Endothelial cell of hepatic sinusoid (primary cell): ENCODE data around the gene TBRG1.
"Not testable (repeated sequence)": the region's sequence is repeated elsewhere in the genome, so short reads cannot be mapped to it uniquely, and the experiment has no call there.

Source experiments
- in situ Hi-C: cut with HindIII; loops from 2 replicates; pipeline ENCODE4 v1.10.0; 2017; ENCODE audit warnings: low sequenced_read_pairs

TBRG1 gene, protein sequence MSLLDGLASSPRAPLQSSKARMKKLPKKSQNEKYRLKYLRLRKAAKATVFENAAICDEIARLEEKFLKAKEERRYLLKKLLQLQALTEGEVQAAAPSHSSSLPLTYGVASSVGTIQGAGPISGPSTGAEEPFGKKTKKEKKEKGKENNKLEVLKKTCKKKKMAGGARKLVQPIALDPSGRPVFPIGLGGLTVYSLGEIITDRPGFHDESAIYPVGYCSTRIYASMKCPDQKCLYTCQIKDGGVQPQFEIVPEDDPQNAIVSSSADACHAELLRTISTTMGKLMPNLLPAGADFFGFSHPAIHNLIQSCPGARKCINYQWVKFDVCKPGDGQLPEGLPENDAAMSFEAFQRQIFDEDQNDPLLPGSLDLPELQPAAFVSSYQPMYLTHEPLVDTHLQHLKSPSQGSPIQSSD

DNA sequence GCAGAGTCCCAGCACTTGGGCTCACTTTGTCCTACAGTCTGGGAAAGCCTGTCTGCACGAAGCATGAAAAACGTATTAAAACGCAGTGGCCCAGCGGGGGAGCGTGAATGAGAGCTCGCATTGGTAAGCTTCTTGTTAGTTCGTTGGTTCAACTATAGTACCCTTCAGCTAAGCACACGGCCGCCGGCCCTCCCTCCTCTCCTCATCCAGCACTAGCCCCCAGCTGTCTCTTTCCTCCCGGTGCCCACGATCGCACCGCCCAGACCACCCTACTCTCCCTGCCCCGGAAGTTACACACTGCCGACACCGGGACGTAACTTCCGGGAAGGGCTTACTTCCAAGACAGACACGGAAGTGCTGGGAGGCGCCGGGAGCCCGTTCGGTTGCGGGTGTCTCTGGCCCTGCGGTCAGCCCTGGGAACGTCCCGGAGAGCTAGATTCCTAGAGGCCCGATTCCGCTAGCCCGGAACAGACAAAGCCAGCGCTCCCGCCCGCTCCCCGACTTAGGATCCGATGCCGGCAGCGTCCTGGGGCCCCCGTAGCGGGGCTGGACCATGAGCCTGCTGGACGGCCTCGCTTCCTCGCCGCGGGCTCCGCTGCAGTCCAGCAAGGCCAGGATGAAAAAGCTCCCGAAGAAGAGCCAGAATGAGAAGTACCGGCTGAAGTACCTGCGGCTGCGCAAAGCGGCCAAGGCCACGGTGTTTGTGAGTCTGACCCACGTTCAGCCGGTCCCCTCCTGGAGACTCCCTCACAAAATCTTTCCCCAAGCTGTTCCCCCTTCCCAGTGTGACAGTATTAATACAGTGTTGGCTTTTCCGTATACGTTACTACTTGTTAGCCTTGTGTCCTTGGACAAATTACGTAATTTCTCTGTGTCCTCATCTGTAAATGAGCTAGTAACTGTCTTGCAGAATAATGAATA lies at the start of gene TBRG1:
Gene TBRG1 (plus strand): TSS at position 334 of the 921 bp plus-strand sequence. CDS start 220 bp downstream, at position 554.
- in situ Hi-C loops, result loop anchor here (5.0 kb wide), 1 partner anchor 95 kb away; no protein-coding TSS in a partner anchor

DNA sequence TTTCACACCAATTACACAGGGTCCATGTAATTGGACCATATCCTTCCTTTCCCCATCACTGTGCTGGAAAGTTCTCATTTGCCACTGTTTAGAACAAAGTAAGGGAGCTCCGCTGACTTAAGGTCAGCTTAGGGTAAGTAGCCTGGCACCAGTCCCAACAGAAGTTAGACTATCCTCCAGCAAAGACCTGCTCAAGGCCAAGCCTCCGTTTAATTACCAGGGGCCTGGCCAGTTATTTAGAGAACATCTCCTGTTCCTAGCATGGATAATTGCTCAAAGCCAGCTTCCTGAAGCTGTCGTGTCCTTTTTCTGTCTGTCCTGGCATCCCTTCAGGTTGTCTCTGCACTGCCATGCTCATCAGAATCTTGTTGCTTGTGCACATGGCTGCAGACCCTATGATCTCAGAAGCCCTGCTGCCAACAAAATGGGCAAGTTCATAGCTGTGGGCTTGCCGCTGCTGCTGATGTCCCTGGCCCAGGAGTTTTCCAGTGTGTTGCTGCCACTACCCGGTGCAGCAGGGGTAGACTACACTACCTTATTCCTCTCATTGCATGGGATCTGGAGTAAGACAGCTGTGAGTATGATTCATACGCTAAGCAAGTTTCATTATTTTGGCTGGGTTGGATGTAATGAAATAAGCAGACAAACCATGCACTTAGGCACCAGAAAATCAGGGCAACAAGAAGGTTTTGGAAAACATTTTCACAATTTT lies 44.8 kb upstream of the TBRG1 start:
- in situ Hi-C loops, result no loop called here

DNA sequence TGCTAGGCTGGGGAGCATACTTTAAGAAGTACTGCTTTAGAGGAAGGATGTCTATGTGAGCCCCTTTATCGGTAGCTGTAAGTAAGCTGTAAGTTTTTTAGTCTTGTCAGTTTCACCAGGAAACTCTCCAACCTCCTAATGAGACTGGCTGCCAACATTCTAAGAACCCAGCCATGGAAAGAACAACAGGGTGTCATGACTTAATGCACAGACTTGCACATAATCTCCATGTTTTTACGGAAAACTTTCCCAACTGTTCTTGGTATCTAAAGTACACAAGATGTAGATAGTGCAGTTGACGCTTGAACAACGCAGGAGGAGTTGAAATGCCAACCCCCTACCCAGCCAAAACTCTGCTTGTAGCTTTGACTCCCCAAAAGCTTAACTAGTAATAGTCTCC lies 43.9 kb upstream of the TBRG1 start:
- in situ Hi-C loops, result no loop called here

DNA sequence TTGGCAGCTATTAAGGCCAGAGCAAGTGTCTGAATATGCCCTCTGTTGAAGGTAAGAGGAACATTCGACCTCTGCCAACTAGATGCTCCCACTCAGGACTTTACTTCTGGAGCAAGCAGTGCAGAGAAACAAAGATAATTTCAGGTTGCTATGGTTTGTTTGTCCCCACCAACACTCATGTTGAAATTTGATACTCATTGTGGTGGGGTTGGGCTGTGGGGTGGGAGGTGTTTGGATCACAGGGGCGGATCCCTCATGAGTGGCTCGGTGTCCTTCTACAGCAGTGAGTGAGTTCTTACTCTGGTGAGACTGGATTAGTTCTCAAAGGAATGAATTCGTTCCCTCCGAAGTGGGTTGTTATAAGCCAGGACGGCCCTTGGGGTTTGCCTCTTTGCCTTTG lies 40.8 kb upstream of the TBRG1 start:
- in situ Hi-C loops, result no loop called here

DNA sequence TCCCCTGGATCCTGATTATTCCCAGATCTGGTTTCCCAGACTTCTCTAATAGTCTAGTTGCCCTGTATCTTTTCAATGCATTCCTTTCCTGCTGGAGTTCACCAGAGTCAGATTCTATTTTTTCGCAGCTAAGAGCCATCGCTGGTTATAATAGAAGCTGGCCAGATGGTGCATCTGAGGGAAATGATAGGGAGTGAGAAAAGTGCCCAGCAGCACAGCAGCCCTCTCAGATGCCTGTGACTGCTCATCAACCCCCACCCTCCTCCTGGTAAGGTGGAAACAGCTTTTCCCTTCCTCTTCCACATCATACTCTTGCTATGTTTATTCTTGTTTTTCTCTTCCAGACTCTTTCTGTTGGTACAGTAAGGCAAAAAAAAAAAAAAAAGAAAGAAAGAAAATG lies 40.1 kb upstream of the TBRG1 start:
- in situ Hi-C loops, result no loop called here

DNA sequence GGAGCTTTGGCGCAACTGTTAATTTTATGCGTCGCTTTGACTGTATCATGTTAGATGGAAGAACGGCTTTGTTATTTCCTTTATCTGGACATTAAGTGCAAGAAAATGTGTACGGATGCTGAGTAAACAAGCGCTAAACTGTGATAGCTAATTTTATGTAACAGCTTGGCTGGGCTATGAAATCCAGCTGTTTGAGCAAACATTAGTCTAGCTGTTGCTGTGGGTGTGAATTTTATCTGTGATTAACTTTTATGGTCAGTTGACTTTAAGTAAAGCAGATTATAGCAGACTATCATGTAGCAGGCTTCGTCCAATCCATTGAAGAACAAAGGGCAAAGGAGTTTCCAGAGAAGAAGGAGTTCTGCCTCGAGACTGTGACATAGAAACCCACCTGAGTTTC lies 38.9 kb upstream of the TBRG1 start:
- in situ Hi-C loops, result no loop called here

DNA sequence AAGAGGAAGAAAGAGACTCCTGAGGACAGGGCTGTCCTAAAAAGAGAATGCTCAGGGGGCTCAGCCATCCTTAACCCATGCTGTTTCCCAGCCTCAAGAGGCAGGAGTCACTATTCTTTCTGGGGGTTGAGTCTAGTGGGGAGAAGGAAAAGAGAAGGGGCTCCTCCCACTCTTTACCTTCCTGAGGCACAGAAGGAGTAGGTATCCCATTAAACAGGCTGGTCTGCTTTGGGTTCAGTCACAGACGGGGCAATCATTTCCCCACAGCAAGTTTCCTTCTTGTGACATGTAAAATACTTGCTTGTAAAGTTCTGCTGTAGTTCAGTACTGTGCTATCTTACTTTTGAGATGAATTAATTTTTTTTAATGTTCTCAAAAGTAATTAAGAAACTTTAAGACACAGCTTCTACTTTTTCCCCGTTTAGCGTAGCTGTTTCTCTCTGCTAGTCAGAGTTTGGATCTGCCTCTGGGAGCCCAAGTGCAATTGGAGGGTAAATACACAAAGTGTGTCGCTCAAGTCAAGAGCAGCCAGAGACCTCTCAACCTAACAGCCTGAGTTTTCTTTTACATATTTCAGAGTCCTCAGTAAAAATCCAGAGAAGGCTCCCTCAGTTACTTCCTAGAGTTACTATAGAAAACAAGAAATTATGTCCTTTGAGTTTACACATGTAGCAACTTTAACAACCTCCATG lies 37.8 kb upstream of the TBRG1 start:
- in situ Hi-C loops, result no loop called here

DNA sequence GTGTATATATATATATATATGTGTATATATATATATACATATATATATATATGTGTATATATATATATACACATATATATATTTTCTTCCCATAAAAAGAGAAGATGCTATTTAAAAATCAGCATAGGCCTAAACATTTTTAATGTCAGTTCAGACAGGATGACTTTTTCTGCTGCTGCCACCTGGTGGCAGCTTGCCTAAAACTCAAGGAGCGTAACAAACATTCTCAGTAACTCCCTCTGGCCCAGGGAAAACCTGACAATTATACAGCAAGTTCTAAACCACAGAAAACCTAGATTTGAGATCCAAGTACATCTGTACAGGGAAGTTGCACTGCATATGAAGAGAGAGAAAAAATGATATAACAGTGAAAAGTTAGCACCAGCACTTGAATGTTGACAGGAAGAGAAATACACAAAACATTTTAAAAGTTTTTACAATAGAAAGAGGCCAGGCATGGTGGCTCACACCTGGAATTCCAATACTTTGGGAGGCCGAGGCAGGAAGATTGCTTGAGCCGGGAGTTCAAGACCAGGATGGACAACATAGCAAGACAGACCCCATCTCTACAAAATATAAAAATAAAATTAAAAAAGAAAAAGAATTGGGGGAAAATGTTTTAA lies 36.3 kb upstream of the TBRG1 start:
- in situ Hi-C loops, result no loop called here

DNA sequence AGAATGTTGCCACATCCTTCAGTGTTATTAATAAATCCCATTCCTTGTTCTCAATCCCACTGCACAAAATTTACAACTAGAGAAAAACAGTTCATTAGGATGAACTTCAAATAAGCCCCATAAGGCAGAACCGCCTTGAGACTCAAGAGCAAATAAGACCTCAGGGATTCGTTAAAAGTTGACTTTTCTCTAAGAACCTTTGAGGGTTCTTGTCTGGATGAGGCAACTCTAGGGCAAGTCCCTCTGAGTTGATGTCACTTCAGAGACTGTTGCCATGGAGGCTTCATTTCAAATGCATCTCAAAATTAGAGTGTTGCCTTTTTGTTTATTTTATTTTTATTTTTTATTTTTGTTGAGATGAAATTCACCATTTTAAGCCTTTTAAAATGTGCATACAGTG lies 31.2 kb upstream of the TBRG1 start:
- in situ Hi-C loops, result no loop called here

DNA sequence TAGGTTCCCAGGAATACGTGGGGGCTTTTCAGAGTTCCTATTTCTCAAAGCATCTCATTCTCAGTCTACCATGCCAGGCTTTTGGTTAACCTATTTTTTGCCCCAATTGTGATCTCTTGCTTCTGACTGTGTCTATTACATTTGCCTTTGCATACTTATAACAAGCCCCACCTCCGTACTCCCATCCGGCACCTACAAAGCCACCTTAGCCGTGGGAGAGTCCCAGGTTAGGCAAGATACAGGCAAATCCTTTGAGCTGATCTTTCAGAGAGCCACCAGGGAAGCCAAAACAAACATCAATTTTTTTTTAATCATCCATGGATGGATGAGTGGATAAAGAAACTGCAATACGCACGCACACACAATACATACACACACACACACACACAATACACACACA lies 30.0 kb upstream of the TBRG1 start:
- in situ Hi-C loops, result no loop called here

DNA sequence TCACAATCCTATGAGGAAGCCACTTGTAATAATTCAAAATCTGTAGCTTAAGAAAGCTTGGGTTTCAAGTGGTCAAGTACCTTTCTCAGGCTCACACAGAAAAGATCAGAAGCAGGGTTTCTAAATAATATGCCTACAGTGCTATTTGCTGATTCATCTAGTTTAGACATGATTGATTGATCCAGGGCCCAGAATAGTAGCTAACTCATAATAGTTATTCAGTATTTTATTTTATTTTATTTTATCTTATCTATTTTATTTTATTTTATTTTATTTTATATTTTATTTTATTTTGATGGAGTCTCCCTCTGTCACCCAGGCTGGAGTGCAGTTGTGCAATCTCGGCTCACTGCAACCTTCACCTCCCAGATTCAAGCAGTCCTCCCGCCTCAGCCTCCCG lies 27.4 kb upstream of the TBRG1 start:
- in situ Hi-C loops, result no loop called here

DNA sequence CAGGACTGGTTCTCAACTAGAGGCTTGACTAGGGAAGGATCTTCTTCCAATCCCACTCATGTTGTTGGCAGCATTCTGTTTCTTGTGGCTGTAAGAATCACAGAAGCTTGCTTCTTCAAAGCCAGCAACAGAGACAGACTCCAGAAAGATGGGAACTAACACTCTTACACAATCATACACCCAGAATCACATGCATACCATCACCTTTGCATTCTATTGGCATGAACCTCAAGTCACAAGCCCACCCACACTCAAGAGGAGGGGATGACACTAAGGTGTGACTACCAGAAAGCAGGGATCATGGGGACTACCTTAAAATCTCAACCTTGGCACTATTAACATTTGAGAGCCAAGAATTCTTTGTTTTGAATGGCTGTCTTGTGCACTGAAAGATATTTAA lies 25.0 kb upstream of the TBRG1 start:
- in situ Hi-C loops, result no loop called here

DNA sequence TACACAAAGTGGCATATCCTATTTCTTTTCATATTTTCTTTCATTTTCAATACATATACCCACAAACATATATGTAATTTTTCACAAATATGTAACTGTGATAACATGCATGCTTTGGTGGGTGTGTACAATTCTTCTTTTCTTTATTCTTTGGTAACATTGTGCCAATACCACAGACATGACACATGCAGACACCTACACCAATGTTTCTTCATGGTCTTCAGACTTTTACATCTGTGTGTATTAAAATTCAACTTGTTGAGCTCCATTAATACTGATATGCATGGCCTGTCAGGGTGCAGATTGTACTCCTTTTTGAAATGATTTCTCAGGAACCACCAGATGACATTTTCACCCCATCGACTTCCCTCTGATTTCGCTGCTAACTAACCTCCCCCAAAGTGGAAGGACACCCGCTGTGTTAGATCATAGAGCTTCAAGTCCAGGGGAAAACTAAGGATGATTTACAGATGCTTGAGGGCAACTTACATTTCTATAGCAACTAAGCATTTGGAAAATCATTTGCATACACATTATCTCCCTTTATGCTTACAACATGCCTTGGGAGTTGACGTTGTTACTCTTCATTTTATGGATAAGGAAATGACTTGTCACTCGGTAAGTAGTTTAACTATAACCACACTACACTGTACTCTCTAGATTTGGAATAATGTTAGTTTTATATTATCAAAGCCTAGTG lies 21.9 kb upstream of the TBRG1 start:
- in situ Hi-C loops, result no loop called here

DNA sequence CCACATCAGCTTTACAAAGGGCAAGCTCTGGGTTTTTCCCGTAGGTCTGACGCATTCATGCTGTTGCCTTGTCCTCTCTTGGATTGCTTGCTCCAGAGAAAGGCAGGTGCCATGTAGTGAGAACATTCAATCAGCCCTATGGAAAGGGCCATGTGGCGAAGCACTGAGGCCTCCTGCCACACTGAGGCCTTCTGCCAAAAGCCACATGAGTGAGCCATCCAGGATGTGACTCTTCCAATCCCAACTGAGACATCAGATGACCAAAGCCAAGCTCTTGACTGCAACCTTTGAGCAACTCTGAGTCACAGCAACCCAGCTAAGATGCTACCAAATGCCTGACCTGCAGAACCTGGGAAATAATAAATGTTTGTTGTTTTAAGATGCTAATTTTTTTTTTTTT lies 20.5 kb upstream of the TBRG1 start:
- in situ Hi-C loops, result no loop called here

DNA sequence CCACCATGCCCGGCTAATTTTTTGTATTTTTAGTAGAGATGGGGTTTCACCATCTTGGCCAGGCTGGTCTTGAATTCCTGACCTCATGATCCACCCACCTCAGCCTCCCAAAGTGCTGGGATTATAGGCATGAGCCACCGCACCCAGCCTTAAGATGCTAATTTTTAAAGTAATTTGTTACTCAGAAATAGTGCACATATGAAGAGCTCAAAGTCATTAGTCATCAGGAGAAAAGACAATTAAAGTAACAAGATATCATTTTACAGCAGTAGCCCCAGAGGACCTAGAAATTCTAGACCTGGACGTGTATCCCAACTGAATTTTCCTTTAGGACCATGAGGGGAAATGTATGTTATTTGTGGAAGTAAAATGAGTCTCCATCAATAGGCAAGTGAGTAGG lies 19.9 kb upstream of the TBRG1 start:
- in situ Hi-C loops, result not testable (repeated sequence)

DNA sequence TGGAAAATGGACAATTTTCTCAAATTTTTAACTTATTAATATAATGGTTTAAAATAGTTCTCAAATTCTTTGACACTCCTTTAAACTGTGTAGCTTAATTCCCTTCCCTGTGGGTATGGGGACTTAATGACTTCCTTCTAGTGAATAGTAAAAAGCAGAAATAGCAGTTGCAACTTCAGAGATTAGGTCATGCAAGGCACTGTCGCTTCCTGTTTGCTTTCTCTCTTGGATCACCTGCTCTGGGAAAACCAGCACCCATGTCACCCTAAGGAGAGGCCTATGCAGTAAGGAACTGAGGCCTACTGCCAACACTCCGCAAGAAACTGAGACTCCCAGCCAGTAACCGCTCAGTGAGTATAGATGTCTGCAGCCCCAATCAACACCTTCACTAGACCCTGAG lies 16.9 kb upstream of the TBRG1 start:
- in situ Hi-C loops, result no loop called here

DNA sequence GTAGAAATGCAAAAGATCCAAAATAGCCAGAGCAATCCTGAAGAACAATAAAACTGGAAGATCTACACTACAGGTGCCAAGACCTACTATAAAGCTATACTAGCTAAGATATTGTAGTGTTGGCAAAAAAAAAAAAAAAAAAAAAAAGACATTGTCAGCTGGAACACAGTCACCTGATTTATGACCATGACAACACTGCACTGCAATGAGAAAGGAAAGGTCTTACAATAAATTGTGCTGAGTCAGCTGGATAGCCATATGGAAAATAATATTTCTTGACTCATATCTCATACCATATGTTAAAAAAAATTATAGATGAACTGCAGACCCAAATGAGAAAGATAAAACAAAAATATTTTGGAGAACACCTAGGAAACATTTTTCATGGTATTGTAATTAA lies 14.5 kb upstream of the TBRG1 start:
- in situ Hi-C loops, result no loop called here

DNA sequence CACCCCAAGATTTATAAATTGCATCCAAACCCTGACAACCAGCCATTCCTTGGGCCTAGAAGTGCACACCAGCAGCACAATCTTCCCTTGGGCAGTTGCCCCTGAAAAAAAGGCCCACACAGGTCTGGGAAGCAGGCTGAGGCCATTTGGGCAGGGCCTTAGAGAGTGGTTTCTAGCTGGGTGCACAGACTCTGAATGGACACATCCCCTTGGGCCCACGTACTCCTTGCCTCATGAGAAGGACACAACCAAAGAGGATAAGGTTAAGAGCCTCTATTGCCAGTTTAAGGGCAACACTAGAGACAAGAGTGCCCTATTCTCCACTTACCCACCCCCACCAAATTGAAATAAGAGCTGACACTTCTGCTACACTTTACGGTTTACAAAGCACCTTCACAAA lies 12.4 kb upstream of the TBRG1 start:
- in situ Hi-C loops, result loop anchor here (5.0 kb wide), 1 partner anchor 57 kb away; no protein-coding TSS in a partner anchor

DNA sequence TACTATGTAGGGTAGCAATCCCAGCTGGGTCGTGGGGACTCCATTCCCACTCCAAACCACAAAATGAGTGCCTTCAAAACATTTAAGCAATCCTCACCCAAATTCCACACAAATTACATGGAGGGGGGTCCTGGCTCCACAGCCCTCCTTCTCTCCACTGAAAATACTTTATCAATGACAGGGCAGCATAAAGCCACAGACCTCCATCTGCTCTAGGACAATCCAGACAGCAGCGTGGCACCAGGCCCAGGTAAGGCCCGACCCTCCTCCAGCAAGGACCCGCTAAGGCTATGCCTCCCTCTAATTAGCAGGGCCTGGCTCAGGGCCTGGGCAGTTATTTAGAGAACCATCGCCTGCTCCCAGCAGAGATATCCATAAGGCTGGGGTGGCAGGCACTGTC lies 11.6 kb upstream of the TBRG1 start, which contains the start of gene PANX3:
Gene PANX3 (plus strand): TSS at position 365 of the 400 bp plus-strand sequence. CDS start 129 bp downstream, outside the sequence.
- in situ Hi-C loops, result loop anchor here (5.0 kb wide), 1 partner anchor 56 kb away; no protein-coding TSS in a partner anchor
